GM12872 (cell line): ENCODE data around the gene LRRC31.

Experiments used
- CTCF ChIP-seq: IDR thresholded peaks from 3 replicates; pipeline ENCODE4 v1.5.1; 2011; ENCODE audit warnings: low read depth, mild to moderate bottlenecking, low read length, moderate library complexity; ENCODE audit not compliant: insufficient read depth

The LRRC31 gene

GRCh38 chr3:169901453-169901852 is 31.7 kb upstream of the LRRC31 start:
- TF ChIP-seq CTCF = no peak

DNA sequence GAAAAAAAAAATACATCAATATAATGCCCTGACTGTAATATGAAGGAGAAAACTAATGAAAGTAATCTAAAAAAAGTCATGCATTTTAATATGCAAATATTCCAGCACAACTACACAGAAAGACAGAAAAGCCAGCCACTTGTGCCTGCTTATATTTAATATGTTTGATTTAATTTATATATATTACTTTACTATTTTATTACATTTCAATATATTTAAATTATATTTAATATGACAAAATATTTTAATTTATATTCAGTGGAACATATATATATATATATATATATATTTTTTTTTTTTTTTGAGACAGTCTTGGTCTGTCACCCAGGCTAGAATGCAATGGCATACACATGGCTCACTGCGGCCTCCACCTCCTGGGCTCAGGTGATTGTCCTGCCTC is 27.5 kb upstream of the LRRC31 start:
- no peak for TF ChIP-seq CTCF

- no peak for TF ChIP-seq CTCF
Observed at GRCh38 chr3:169895072-169895471, 25.3 kb upstream of the LRRC31 start.

- TF ChIP-seq CTCF = no peak
Observed at GRCh38 chr3:169894110-169894509, 24.4 kb upstream of the LRRC31 start.

GRCh38 chr3:169891886-169892285 is 22.2 kb upstream of the LRRC31 start:
- no peak for TF ChIP-seq CTCF

GRCh38 chr3:169886671-169887070 is 16.9 kb upstream of the LRRC31 start:
- no peak for TF ChIP-seq CTCF

DNA sequence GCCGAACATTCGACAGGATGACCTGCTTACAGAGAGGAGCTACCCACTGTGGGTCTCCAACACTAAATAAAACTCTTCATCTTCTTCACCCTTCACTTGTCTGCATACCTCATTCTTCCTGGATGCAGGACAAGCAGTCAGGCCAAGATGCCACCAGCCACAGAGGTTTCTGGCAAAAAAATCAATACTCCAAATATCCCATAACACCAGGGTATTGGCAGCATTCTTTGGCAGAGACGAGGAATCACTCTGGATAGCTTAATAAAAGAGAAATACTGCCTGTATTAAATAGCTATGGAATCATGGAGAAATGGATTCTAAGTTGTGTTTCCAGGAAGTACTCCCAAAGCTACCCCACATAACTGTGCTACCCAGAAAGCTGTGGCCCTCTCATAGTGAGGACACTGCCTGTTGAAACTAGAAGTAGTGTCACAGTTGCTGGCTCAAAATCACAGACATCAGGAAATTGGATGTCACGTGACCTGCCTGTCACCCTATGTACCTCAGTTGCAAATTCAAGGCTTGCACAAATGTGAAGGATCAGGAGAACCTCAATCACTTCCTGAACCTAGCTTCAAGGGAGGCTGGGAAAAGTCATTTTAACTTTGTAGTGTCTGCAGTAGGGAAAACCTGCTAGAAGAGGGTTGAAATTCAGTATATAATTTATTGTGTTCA is 11.0 kb upstream of the LRRC31 start:
- TF ChIP-seq CTCF = no peak
